ENCODE results near the gene ZNF609.

DNA sequence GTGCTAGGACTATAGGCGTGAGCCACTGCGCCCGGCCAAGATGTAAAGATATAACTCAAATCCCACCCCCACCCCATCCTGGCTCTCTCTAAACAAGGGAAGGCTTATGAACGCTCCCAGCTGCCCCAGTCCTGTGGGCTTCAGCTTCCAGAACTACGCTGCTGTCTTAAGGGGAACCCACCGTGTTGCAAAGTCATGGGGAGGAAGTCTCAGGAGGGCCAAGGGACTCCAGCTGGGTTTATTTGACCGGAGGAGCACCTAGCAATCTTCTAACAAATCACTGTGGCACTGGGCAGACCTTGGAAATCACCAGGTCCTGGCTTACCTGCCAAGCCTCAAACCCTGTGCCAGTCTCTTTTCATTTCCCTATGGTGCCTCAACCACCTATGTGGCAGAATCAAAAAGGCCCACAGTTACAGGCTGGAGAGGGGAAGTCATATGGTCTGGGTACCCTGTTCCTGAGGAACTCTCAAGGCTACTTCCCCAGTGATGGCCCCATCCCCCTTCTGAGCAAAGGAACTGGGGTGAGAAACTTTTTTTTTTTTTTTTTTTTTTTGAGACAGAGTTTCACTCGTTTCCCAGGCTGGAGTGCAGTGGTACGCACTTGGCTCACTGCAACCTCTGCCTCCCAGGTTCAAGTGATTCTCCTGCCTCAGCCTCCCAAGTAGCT, 231.7 kb downstream of the ZNF609 start:
- TF ChIP-seq, protein P1, sequence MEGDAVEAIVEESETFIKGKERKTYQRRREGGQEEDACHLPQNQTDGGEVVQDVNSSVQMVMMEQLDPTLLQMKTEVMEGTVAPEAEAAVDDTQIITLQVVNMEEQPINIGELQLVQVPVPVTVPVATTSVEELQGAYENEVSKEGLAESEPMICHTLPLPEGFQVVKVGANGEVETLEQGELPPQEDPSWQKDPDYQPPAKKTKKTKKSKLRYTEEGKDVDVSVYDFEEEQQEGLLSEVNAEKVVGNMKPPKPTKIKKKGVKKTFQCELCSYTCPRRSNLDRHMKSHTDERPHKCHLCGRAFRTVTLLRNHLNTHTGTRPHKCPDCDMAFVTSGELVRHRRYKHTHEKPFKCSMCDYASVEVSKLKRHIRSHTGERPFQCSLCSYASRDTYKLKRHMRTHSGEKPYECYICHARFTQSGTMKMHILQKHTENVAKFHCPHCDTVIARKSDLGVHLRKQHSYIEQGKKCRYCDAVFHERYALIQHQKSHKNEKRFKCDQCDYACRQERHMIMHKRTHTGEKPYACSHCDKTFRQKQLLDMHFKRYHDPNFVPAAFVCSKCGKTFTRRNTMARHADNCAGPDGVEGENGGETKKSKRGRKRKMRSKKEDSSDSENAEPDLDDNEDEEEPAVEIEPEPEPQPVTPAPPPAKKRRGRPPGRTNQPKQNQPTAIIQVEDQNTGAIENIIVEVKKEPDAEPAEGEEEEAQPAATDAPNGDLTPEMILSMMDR (CRISPR knock-in tag; IDR thresholded peaks at IDR 0.05) = no peak
- TF ChIP-seq SMC3 (IDR thresholded peaks at IDR 0.05; ENCODE audit: low read length) = no peak
- TF ChIP-seq, protein P2, sequence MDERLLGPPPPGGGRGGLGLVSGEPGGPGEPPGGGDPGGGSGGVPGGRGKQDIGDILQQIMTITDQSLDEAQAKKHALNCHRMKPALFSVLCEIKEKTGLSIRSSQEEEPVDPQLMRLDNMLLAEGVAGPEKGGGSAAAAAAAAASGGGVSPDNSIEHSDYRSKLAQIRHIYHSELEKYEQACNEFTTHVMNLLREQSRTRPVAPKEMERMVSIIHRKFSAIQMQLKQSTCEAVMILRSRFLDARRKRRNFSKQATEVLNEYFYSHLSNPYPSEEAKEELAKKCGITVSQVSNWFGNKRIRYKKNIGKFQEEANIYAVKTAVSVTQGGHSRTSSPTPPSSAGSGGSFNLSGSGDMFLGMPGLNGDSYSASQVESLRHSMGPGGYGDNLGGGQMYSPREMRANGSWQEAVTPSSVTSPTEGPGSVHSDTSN (CRISPR knock-in tag; IDR thresholded peaks at IDR 0.05) = no peak
- TF ChIP-seq HCFC1 (IDR thresholded peaks at IDR 0.05; ENCODE audit: low read depth, low read length) = no peak
- TF ChIP-seq CEBPB (IDR thresholded peaks at IDR 0.05; ENCODE audit: borderline replicate concordance, low read depth, low read length) = no peak
- no peak for TF ChIP-seq ZNF274 (CRISPR knock-in tag; IDR thresholded peaks at IDR 0.05)
- TF ChIP-seq POLR2A (IDR thresholded peaks at IDR 0.05; ENCODE audit: insufficient read depth in 1 of 2, low read depth in 2 of 2, low read length in 2 of 2) = no peak
- TF ChIP-seq MAFF (IDR thresholded peaks at IDR 0.05; ENCODE audit: low read depth, low read length) = no peak
- TF ChIP-seq, protein P3, sequence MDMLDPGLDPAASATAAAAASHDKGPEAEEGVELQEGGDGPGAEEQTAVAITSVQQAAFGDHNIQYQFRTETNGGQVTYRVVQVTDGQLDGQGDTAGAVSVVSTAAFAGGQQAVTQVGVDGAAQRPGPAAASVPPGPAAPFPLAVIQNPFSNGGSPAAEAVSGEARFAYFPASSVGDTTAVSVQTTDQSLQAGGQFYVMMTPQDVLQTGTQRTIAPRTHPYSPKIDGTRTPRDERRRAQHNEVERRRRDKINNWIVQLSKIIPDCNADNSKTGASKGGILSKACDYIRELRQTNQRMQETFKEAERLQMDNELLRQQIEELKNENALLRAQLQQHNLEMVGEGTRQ (IDR thresholded peaks at IDR 0.05; ENCODE audit: low read depth, low read length) = no peak
- TF ChIP-seq, protein P3 (CRISPR knock-in tag; IDR thresholded peaks at IDR 0.05; ENCODE audit: borderline replicate concordance) = no peak
